Endothelial cell of umbilical vein (primary cell): ENCODE measurements around the gene ELK3. TPM values are rescaled to one million over a fixed set of nuclear protein-coding genes. Genes with fewer than 3 reads are reported as not detected.

Experiments
- BruUV-seq: library from RNA; stranded (reverse); fragments of 400-500 nt; replicated peaks from 2 replicates; lab custom pipeline; 2021; lab: Mats Ljungman, UMichigan
- CTCF ChIA-PET: fragments of 300-600, 350-600 bp; sonication (Branson Sonifier 250); formaldehyde crosslinking; loops from one replicate; lab custom pipeline; 2021; ENCODE audit warnings: antibody characterized with exemption, inconsistent platforms; lab: Charles Lee
- POLR2A ChIA-PET: fragments of 300-600, 350-600 bp; sonication (Branson Sonifier 250); formaldehyde crosslinking; loops from one replicate; lab custom pipeline; 2021; ENCODE audit warnings: antibody characterized with exemption, inconsistent platforms; lab: Charles Lee
- DNase-seq: peaks from one replicate; pipeline ENCODE4 v3.0.0-alpha.2; 2011; ENCODE audit warnings: low read depth, low spot score
- FAIRE-seq: peaks from 2 replicates; lab custom pipeline; 2011; peaks lifted over from hg19 to GRCh38; lab: Jason Lieb, UNC
- H2AFZ ChIP-seq: 2 replicates; pipeline ENCODE4 v1.6.0; 2012; ENCODE audit warnings: low read depth, low read length, control low read depth, inconsistent platforms
- H3K27ac ChIP-seq: 2 replicates; pipeline ENCODE4 v1.5.1; 2011; ENCODE audit warnings: low read depth, mild to moderate bottlenecking, control low read depth, low read length, moderate library complexity; ENCODE audit not compliant: insufficient read depth
- H3K27me3 ChIP-seq, 2 experiments: 2 replicates each; pipeline versions ENCODE4 v1.6.0 to v1.6.1; 2011; ENCODE audit warnings: low read length in 2 of 2, mixed read lengths in 1 of 2; ENCODE audit not compliant: control insufficient read depth in 2 of 2, insufficient read depth in 2 of 2
- H3K36me3 ChIP-seq, 2 experiments: 2 replicates in 1 of 2; 3 replicates in 1 of 2; pipeline ENCODE4 v1.5.1; 2011; ENCODE audit warnings: low read length in 2 of 2, mild to moderate bottlenecking in 1 of 2, moderate library complexity in 1 of 2; ENCODE audit not compliant: control insufficient read depth in 2 of 2, insufficient read depth in 2 of 2; ENCODE audit errors: extremely low read depth in 1 of 2
- H3K4me1 ChIP-seq: 3 replicates; pipeline ENCODE4 v1.5.1; 2011; ENCODE audit warnings: mild to moderate bottlenecking, low read length; ENCODE audit not compliant: control insufficient read depth, insufficient read depth; ENCODE audit errors: extremely low read depth
- H3K4me2 ChIP-seq: 2 replicates; pipeline ENCODE4 v1.6.1; 2011; ENCODE audit warnings: low read length, control low read depth, mixed read lengths; ENCODE audit not compliant: insufficient read depth
- H3K4me3 ChIP-seq, 3 experiments: fragments of 200-600 bp in 1 of 3; sonication (generic), shearing (Covaris generic) in 1 of 3; replicated peaks in 1 of 3; 2 replicates each; pipeline ENCODE4 v1.5.1; 2011 to 2016; ENCODE audit warnings: control low read depth in 3 of 3, low read length in 3 of 3, mild to moderate bottlenecking in 2 of 3, inconsistent platforms in 1 of 3, low read depth in 1 of 3, moderate library complexity in 1 of 3; ENCODE audit not compliant: insufficient read depth in 1 of 3
- H3K79me2 ChIP-seq: 2 replicates; pipeline ENCODE4 v1.6.0; 2012; ENCODE audit warnings: low read length, inconsistent platforms; ENCODE audit not compliant: control insufficient read depth, insufficient read depth
- H3K9ac ChIP-seq: replicated peaks from 2 replicates; pipeline ENCODE3; 2011; ENCODE audit warnings: low read length, control low read depth; ENCODE audit not compliant: insufficient read depth; ENCODE audit errors: extremely low read depth
- H3K9me1 ChIP-seq: replicated peaks from 3 replicates; pipeline ENCODE4 v1.6.0; 2011; ENCODE audit warnings: mild to moderate bottlenecking, low read length; ENCODE audit not compliant: control insufficient read depth, insufficient read depth; ENCODE audit errors: extremely low read depth
- H3K9me3 ChIP-seq: replicated peaks from 2 replicates; pipeline ENCODE4 v1.5.1; 2012; ENCODE audit warnings: low read length, inconsistent platforms; ENCODE audit not compliant: control insufficient read depth, insufficient read depth
- H4K20me1 ChIP-seq: replicated peaks from 2 replicates; pipeline ENCODE3; 2011; ENCODE audit warnings: mild to moderate bottlenecking, low read length; ENCODE audit not compliant: control insufficient read depth, insufficient read depth; ENCODE audit errors: extremely low read depth
- CTCF ChIP-seq, 2 donors: IDR thresholded peaks; 1 replicate in 1 of 2; 2 replicates in 1 of 2; pipeline ENCODE4 v1.5.1; 2011; ENCODE audit warnings: low read length in 2 of 2, mild to moderate bottlenecking in 2 of 2, moderate library complexity in 2 of 2, control low read depth in 1 of 2, inconsistent platforms in 1 of 2, low read depth in 1 of 2; ENCODE audit not compliant: insufficient read depth in 1 of 2; ENCODE audit errors: extremely low read depth in 1 of 2
- EZH2 ChIP-seq: IDR thresholded peaks from 2 replicates; pipeline ENCODE4 v1.6.1; 2012; ENCODE audit warnings: borderline replicate concordance, low read depth, mild to moderate bottlenecking, moderate library complexity, low read length, inconsistent platforms; ENCODE audit not compliant: severe bottlenecking
- FOS ChIP-seq: IDR thresholded peaks from 2 replicates; pipeline ENCODE4 v1.6.1; 2011; ENCODE audit warnings: mild to moderate bottlenecking, low read length, moderate library complexity, borderline replicate concordance; ENCODE audit not compliant: insufficient read depth
- GATA2 ChIP-seq: IDR thresholded peaks from 2 replicates; pipeline ENCODE4 v1.7.0; 2011; ENCODE audit warnings: low read depth, mild to moderate bottlenecking, moderate library complexity, mixed read lengths, low read length; ENCODE audit not compliant: insufficient read length, insufficient read depth
- JUN ChIP-seq: IDR thresholded peaks from 2 replicates; pipeline ENCODE4 v1.6.1; 2011; ENCODE audit warnings: borderline replicate concordance, low read depth; ENCODE audit not compliant: insufficient read length, insufficient read depth
- MAX ChIP-seq: IDR thresholded peaks from 2 replicates; pipeline ENCODE4 v1.6.1; 2011; ENCODE audit not compliant: insufficient read depth, insufficient read length
- MYC ChIP-seq: IDR thresholded peaks from one replicate; pipeline ENCODE4 v1.6.1; 2011; ENCODE audit warnings: mild to moderate bottlenecking, low read depth, low read length
- POLR2A ChIP-seq: IDR thresholded peaks from 2 replicates; pipeline ENCODE4 v1.6.1; 2012; ENCODE audit warnings: low read depth, mild to moderate bottlenecking, control low read depth, low read length
- POLR2AphosphoS5 ChIP-seq: IDR thresholded peaks from 2 replicates; pipeline ENCODE4 v1.6.1; 2012; ENCODE audit warnings: low read depth, mild to moderate bottlenecking, control low read depth, low read length, moderate library complexity; ENCODE audit not compliant: insufficient read depth
- dilution Hi-C: fragments of 300-500 bp; cut with MboI; formaldehyde crosslinking; loops from one replicate; pipeline ENCODE4 v1.15.0; 2019; ENCODE audit warnings: low sequenced_read_pairs; ENCODE audit not compliant: extremely low pct_ligation_motif_present
- intact Hi-C: fragments of 100-400 bp; cut with micrococcal nuclease; formaldehyde crosslinking; loops from one replicate; pipeline ENCODE4 v1.10.0; 2022
- polyA plus RNA-seq, 4 experiments: library from polyadenylated mRNA; depleted of rRNA in 3 of 4; stranded (reverse) in 3 of 4; unstranded in 1 of 4; fragments of >200 nt; gene quantifications; 2 replicates each; pipeline versions ENCODE4 v1.2.1 to v1.2.3, GENCODE V29; 2011 to 2012; ENCODE audit warnings: missing spikeins in 1 of 4
- total RNA-seq: library from RNA; stranded (reverse); gene quantifications from 2 replicates; pipeline ENCODE4 v1.2.3, GENCODE V29; 2021

ELK3 gene
- total and polyA plus RNA-seq, 2 donors (not counting 3 experiments of a cell fraction or from before 2014, with no cell fraction given) = 64.8 to 132 TPM

- no peak for TF ChIP-seq GATA2
- no peak for TF ChIP-seq EZH2
- no peak for TF ChIP-seq POLR2A
- TF ChIP-seq POLR2AphosphoS5 = no peak
- no peak for TF ChIP-seq MYC
- no peak for TF ChIP-seq MAX
- TF ChIP-seq JUN = no peak
- TF ChIP-seq FOS = no peak
- TF ChIP-seq CTCF (IDR thresholded peaks at IDR 0.05; ENCODE audit: extremely low read depth in 1 of 2, insufficient read depth in 1 of 2, low read depth in 1 of 2, low read length in 2 of 2) = no peak
- Histone ChIP-seq H3K79me2 (peaks cover 99% of the 10 kb centered on the region), H4K20me1 (peaks cover 14% of the 10 kb centered on the region), H3K27ac (no peak overlapping the region), H3K4me3 (no peak overlapping the region), H3K9me3 (no peaks in the 10 kb centered on the region), H3K9ac (no peak overlapping the region), H3K9me1 (no peaks in the 10 kb centered on the region), H3K4me2 (no peak overlapping the region), H3K27me3 (no peaks in the 10 kb centered on the region), H3K4me1 (peaks cover 54% of the 10 kb centered on the region), H2AFZ (no peak overlapping the region), H3K36me3 (peaks cover 16 to 55% of the 10 kb centered on the region in 2 experiments)
- CTCF ChIA-PET = interaction anchor here (1.9 kb wide), 1 partner anchor 10 kb away, joined by 6 read pairs; no protein-coding TSS in a partner anchor
- no TSS peak for BruUV-seq
- intact Hi-C loops = no loop called here
- FAIRE-seq (no peak), DNase-seq (no peak)
- POLR2A ChIA-PET = interaction anchor here (0.9 kb wide), 1 partner anchor 11 kb away, joined by 3 read pairs; no protein-coding TSS in a partner anchor
- dilution Hi-C loops = no loop called here
Observed at GRCh38 chr12:96244826-96245225, 50.7 kb downstream of the ELK3 start.
